Inferior parietal cortex (tissue), 1 donor: ENCODE measurements around the gene JMJD7.

ENCODE experiments used
- DNase-seq: peaks from one replicate; pipeline ENCODE4 v3.0.0-alpha.2; 2016; ENCODE audit errors: extremely low spot score

The JMJD7 gene

DNA sequence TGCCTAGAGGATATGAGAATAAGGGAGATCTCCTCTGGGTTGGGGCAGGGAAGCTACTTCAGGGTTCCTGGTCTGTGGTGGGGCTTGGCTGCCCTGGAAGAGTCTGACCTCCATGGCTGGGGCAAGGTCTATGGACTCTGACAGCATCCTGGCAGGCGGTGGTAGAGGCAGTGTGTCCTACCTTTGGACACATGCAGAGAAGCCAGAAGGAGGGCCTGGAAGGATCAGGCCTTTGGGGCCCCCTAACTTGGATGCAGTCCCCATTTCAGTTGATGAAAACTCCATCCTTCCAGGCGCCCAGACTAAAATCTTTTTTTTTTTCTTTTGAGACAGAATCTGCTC, 55.6 kb downstream of the JMJD7 start:
- no peak for DNase-seq

DNA sequence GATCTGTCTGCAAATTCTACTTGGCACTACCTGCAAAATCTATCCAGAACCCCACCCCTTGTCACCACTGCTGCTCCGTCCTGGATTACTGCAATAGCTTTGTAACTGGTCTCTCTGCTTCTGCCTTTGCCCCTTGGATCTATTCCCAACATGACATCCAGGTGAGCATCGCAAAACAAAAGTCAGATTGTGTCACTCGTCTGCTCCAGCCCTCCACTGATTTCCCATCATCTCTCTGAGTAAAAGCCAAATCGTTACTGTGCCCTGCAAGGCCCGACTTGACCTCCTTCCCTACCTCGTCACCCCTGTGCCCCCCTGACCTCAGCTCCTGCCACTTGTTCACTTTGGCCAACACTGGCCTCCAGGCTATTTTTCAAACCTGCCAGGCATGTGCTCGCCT, 56.6 kb downstream of the JMJD7 start:
- no peak for DNase-seq

GRCh38 chr15:41885321-41885720, 57.4 kb downstream of the JMJD7 start:
- no peak for DNase-seq

DNA sequence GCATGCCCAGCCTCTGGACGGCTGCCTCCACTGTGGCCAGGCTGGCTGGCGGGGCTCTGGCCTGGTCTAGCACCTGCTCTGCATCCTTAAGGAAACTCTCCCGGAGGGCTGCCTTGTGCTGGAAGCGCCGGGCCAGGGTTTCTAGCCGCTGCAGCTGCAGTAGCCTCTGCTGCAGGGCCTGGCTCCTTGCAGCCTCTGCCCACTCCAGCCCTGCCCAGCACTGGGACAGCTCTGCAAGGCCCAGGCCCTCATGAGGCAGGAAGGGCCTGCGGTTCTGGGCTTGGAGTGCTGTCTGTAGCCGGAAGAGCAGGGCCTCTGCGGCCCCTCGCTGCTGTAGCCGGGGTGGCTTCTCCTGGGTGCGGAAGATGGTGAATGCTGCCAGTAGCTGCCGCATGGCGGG, 57.9 kb downstream of the JMJD7 start:
- no peak for DNase-seq

DNA sequence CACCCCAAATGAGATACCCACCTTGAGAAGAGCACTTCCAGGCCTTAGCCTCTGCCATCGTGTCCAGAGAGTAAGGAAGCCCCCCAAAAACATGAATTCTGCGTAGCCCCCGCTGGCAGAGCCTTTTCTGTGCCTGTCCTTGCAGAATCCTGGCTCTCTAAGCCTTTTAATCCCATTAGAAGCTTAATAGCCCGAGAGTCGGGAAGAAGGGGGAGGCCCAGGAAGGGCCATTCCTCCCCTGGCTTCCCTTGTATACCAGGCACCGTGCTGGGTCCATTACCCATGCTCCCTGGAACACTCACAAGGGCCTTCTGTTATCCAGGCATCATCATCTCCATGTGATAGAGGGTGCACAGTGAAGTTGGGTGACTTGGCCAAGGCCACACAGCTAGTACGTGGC, 58.8 kb downstream of the JMJD7 start:
- DNase-seq: no peak

GRCh38 chr15:41887161-41887560, 59.3 kb downstream of the JMJD7 start:
- DNase-seq: no peak
